K562 (cell line): ENCODE data around the gene EIF5. TPM values are rescaled to one million over a fixed set of nuclear protein-coding genes. Genes with fewer than 3 reads are reported as not detected.

Experiments used
- ATAC-seq: fragments of 200-7000 bp; cut with Tn5 transposase; 3 replicates; pipeline ENCODE4 v1.9.1; 2020; ENCODE audit warnings: moderate library complexity
- BruUV-seq: library from RNA; stranded (reverse); fragments of 400-500 nt; replicated peaks from 2 replicates; lab custom pipeline; 2021; lab: Mats Ljungman, UMichigan
- CTCF ChIA-PET: fragments of 300-600 bp; formaldehyde crosslinking; extraction: SDS; loops from one replicate; lab custom pipeline; 2021; ENCODE audit warnings: low intra/inter-chr PET ratio; lab: Yijun Ruan, JAX
- POLR2A ChIA-PET: fragments of 300-600, 350-650 bp; sonication (Branson Sonifier 250); formaldehyde crosslinking; extraction: SDS; loops from one replicate; lab custom pipeline; 2021; ENCODE audit warnings: antibody characterized with exemption, inconsistent platforms; lab: Yijun Ruan, JAX
- DNase-seq, 4 experiments: peaks; one replicate each; pipeline versions ENCODE4 v3.0.0 to v3.0.0-alpha.2; 2011 to 2018; ENCODE audit warnings: low spot score in 3 of 4, mixed read lengths in 3 of 4; ENCODE audit errors: extremely low read depth in 1 of 4
- FAIRE-seq: peaks from 2 replicates; lab custom pipeline; 2011; peaks lifted over from hg19 to GRCh38; lab: Jason Lieb, UNC
- H2AFZ ChIP-seq: 2 replicates; pipeline ENCODE4 v1.6.0; 2011; ENCODE audit warnings: low read depth, low read length, control low read depth, inconsistent platforms
- H3K27ac ChIP-seq: fragments of 200-600 bp; 3 replicates; pipeline ENCODE4 v1.8.0; 2011; ENCODE audit warnings: low read depth, mild to moderate bottlenecking, control low read depth, inconsistent platforms, low read length, moderate library complexity, mixed read lengths; ENCODE audit errors: extremely low read depth
- H3K27me3 ChIP-seq, 2 experiments: fragments of 300-600 bp in 1 of 2; 2 replicates in 1 of 2; 3 replicates in 1 of 2; pipeline versions ENCODE4 v1.6.0 to v1.8.0; 2011; ENCODE audit warnings: inconsistent platforms in 2 of 2, low read length in 2 of 2, mild to moderate bottlenecking in 1 of 2, mixed read lengths in 1 of 2, moderate library complexity in 1 of 2; ENCODE audit not compliant: control insufficient read depth in 2 of 2, insufficient read depth in 2 of 2
- H3K36me3 ChIP-seq: fragments of 300-600 bp; 3 replicates; pipeline ENCODE4 v1.8.0; 2011; ENCODE audit warnings: mild to moderate bottlenecking, low read length, inconsistent platforms; ENCODE audit not compliant: control insufficient read depth, insufficient read depth
- H3K4me1 ChIP-seq, 2 experiments: fragments of 200-600 bp in 1 of 2; replicated peaks in 1 of 2; 2 replicates in 1 of 2; 3 replicates in 1 of 2; pipeline versions ENCODE4 v1.5.1 to v1.8.0; 2011; ENCODE audit warnings: inconsistent platforms in 2 of 2, low read length in 2 of 2, mild to moderate bottlenecking in 1 of 2, mixed read lengths in 1 of 2, moderate library complexity in 1 of 2; ENCODE audit not compliant: control insufficient read depth in 2 of 2, insufficient read depth in 2 of 2
- H3K4me2 ChIP-seq: 2 replicates; pipeline ENCODE4 v1.6.1; 2011; ENCODE audit warnings: low read length, control low read depth, inconsistent platforms, mixed read lengths; ENCODE audit not compliant: insufficient read depth
- H3K4me3 ChIP-seq: fragments of 200-600 bp; sonication (generic), shearing (Covaris generic); 2 replicates; pipeline ENCODE4 v1.5.1; 2016; ENCODE audit warnings: control low read depth, inconsistent platforms
- H3K79me2 ChIP-seq: fragments of 200-600 bp; 3 replicates; pipeline ENCODE4 v1.8.0; 2011; ENCODE audit warnings: low read length, inconsistent platforms; ENCODE audit not compliant: control insufficient read depth, insufficient read depth
- H3K9ac ChIP-seq, 2 experiments: 2 replicates each; pipeline versions ENCODE4 v1.6.0 to v1.6.1; 2011; ENCODE audit warnings: low read depth in 2 of 2, low read length in 2 of 2, control low read depth in 1 of 2, inconsistent platforms in 1 of 2, mild to moderate bottlenecking in 1 of 2, mixed read lengths in 1 of 2; ENCODE audit not compliant: insufficient read depth in 1 of 2
- H3K9me1 ChIP-seq: one replicate; pipeline ENCODE4 v1.6.0; 2011; ENCODE audit warnings: inconsistent platforms, mild to moderate bottlenecking, low read length, moderate library complexity; ENCODE audit not compliant: control insufficient read depth, insufficient read depth
- H3K9me3 ChIP-seq: replicated peaks from 2 replicates; pipeline ENCODE4 v1.5.1; 2011; ENCODE audit warnings: low read depth, low read length, inconsistent platforms; ENCODE audit not compliant: control insufficient read depth, insufficient read depth
- H4K20me1 ChIP-seq: replicated peaks from 2 replicates; pipeline ENCODE4 v1.6.1; 2011; ENCODE audit warnings: low read length, inconsistent platforms, mixed read lengths; ENCODE audit not compliant: control insufficient read depth, insufficient read depth
- BMI1 ChIP-seq: fragments of 150-350 bp; IDR thresholded peaks from 2 replicates; pipeline ENCODE4 v1.6.1; 2014; ENCODE audit warnings: low read length
- FIP1L1 ChIP-seq: fragments of 200-400 bp; formaldehyde crosslinking; IDR thresholded peaks from 2 replicates; pipeline ENCODE4 v1.6.1; 2018; ENCODE audit warnings: mild to moderate bottlenecking, low read depth, low read length; ENCODE audit not compliant: poor library complexity, severe bottlenecking
- FOXA1 ChIP-seq: fragments of 450-650 bp; IDR thresholded peaks from 2 replicates; pipeline ENCODE4 v1.6.1; 2016; ENCODE audit warnings: mild to moderate bottlenecking, borderline replicate concordance
- MAFF ChIP-seq: IDR thresholded peaks from 2 replicates; pipeline ENCODE4 v1.6.1; 2012; ENCODE audit warnings: low read length, improper control_type of control experiment
- XRCC3 ChIP-seq: fragments of 450-650 bp; IDR thresholded peaks from 2 replicates; pipeline ENCODE4 v1.6.1; 2017; ENCODE audit warnings: mild to moderate bottlenecking, moderate library complexity
- ZNF140 ChIP-seq: fragments of 250-450 bp; sonication (Bioruptor Pico); IDR thresholded peaks from 2 replicates; pipeline ENCODE4 v1.8.0; 2021; ENCODE audit warnings: moderate library complexity, mild to moderate bottlenecking, inconsistent platforms
- WGBS: fragments of 100-300 bp; shearing (Covaris generic); methylation state at CpG from one replicate; pipeline ENCODE4 v1.1.6; 2016; ENCODE audit warnings: low coverage, mixed read lengths; ENCODE audit not compliant: insufficient coverage; ENCODE audit errors: missing lambda C conversion rate; 5-methylcytosine and 5-hydroxymethylcytosine counted together
- in situ Hi-C: fragments of 300-500 bp; cut with MboI; formaldehyde crosslinking; loops from 4 replicates; pipeline ENCODE4 v1.15.0; 2018; ENCODE audit warnings: inconsistent platforms, mixed read lengths
- intact Hi-C: fragments of 100-400 bp; cut with micrococcal nuclease; formaldehyde crosslinking; loops from 2 replicates; pipeline ENCODE4 v1.14.2; 2022
- polyA plus RNA-seq, 8 experiments: library from polyadenylated mRNA; depleted of rRNA in 4 of 8; stranded (reverse) in 5 of 8; unstranded in 3 of 8; fragments of >200 nt; fragmentation: Nextera tagmentation in 2 of 8; fragmentation: Illumina TruSeq in 1 of 8; extraction: Ambion mirVana in 2 of 8; extraction: Trizol in 1 of 8; gene quantifications; 2 replicates each; pipeline versions ENCODE4 v1.2.1 to v1.2.3, GENCODE V29; 2011 to 2014; ENCODE audit warnings: inconsistent platforms in 1 of 8, missing spikeins in 1 of 8
- total RNA-seq, 7 experiments: library from RNA; depleted of rRNA in 6 of 7; stranded (reverse); fragments of >200 nt in 6 of 7; fragmentation: Illumina TruSeq in 2 of 7; extraction: Trizol in 2 of 7; gene quantifications; 2 replicates each; pipeline versions ENCODE4 v1.2.1 to v1.2.3, GENCODE V29; 2011 to 2021; ENCODE audit warnings: low replicate concordance in 1 of 7
- TF ChIP-seq, protein P1 (sequence below): fragments of 450-650 bp; conservative IDR thresholded peaks from 2 replicates; pipeline ENCODE4 v1.6.1; 2016; ENCODE audit warnings: missing genetic modification characterization, low read depth, mild to moderate bottlenecking, missing compliant biosample characterization, moderate library complexity
- TF ChIP-seq, protein P2 (sequence below): fragments of 450-650 bp; IDR thresholded peaks from 2 replicates; pipeline ENCODE4 v1.6.1; 2016; ENCODE audit warnings: borderline replicate concordance
- TF ChIP-seq, protein P3 (sequence below): fragments of 250-450 bp; sonication (Bioruptor Pico); IDR thresholded peaks from 2 replicates; pipeline ENCODE4 v1.4.0; 2020

EIF5 gene
- total and polyA plus RNA-seq, 9 of the 15 experiments (the other 6 are each of a cell fraction or from before 2014, with no cell fraction given) = 92.7 to 442 (median 190) TPM

- TF ChIP-seq, protein P1, sequence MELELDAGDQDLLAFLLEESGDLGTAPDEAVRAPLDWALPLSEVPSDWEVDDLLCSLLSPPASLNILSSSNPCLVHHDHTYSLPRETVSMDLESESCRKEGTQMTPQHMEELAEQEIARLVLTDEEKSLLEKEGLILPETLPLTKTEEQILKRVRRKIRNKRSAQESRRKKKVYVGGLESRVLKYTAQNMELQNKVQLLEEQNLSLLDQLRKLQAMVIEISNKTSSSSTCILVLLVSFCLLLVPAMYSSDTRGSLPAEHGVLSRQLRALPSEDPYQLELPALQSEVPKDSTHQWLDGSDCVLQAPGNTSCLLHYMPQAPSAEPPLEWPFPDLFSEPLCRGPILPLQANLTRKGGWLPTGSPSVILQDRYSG (tag) = no peak
- TF ChIP-seq XRCC3 (no peak), FOXA1 (no peak)
- TF ChIP-seq, all 486 proteins: peak for 0
These were observed 58.5 kb downstream of the EIF5 start (continued) for GRCh38 chr14:103392572-103392971.

GRCh38 chr14:103393070-103393469 lies 59.0 kb downstream of the EIF5 start:
- in situ Hi-C loops (no loop called here), intact Hi-C loops (loop anchor here (5.0 to 10.0 kb wide), 3 partner anchors 34 to 132 kb away; partner anchors contain the start of genes CKB and TRMT61A)
- peaks cover 93% of the 10 kb centered on the region for H3K79me2 ChIP-seq
- POLR2A ChIA-PET = interaction anchor here (0.6 to 2.3 kb wide), 5 partner anchors 14 to 80 kb away, joined by 3 to 7 read pairs (median 3); partner anchors contain the start of gene EIF5
- 46% methylated on average over 6 of the region's 6 CpGs for WGBS
- H3K27me3 ChIP-seq = no peaks in the 10 kb centered on the region
- H3K4me2 ChIP-seq = no peak overlapping the region
- H2AFZ ChIP-seq = no peak overlapping the region
- CTCF ChIA-PET = no interaction called here
- peaks cover 9% of the 10 kb centered on the region; the same call in 2 of the 3 replicates for H3K36me3 ChIP-seq
- no peak for DNase-seq
- no peak for FAIRE-seq
- H3K9me3 ChIP-seq = no peaks in the 10 kb centered on the region; the same call in 1 of the 2 replicates
- H4K20me1 ChIP-seq = peaks cover 13% of the 10 kb centered on the region
- H3K4me1 ChIP-seq = peaks cover 8 to 35% of the 10 kb centered on the region in 2 experiments
- no peaks in the 10 kb centered on the region for H3K9me1 ChIP-seq
- no peak overlapping the region for H3K4me3 ChIP-seq
- peak overlapping the region; percentile 65; the same call in 2 of the 3 replicates for H3K27ac ChIP-seq
- no peak for ATAC-seq
- no TSS peak for BruUV-seq
- H3K9ac ChIP-seq = 0 out of 4 replicates have a peak overlapping the region, but pooled peaks of 1 of the 2 experiments have one; percentile 4
- TF ChIP-seq, protein P2, sequence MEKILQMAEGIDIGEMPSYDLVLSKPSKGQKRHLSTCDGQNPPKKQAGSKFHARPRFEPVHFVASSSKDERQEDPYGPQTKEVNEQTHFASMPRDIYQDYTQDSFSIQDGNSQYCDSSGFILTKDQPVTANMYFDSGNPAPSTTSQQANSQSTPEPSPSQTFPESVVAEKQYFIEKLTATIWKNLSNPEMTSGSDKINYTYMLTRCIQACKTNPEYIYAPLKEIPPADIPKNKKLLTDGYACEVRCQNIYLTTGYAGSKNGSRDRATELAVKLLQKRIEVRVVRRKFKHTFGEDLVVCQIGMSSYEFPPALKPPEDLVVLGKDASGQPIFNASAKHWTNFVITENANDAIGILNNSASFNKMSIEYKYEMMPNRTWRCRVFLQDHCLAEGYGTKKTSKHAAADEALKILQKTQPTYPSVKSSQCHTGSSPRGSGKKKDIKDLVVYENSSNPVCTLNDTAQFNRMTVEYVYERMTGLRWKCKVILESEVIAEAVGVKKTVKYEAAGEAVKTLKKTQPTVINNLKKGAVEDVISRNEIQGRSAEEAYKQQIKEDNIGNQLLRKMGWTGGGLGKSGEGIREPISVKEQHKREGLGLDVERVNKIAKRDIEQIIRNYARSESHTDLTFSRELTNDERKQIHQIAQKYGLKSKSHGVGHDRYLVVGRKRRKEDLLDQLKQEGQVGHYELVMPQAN = no peak
- TF ChIP-seq FIP1L1 (no peak), MAFF (no peak), BMI1 (no peak), ZNF140 (no peak)
- TF ChIP-seq, protein P3, sequence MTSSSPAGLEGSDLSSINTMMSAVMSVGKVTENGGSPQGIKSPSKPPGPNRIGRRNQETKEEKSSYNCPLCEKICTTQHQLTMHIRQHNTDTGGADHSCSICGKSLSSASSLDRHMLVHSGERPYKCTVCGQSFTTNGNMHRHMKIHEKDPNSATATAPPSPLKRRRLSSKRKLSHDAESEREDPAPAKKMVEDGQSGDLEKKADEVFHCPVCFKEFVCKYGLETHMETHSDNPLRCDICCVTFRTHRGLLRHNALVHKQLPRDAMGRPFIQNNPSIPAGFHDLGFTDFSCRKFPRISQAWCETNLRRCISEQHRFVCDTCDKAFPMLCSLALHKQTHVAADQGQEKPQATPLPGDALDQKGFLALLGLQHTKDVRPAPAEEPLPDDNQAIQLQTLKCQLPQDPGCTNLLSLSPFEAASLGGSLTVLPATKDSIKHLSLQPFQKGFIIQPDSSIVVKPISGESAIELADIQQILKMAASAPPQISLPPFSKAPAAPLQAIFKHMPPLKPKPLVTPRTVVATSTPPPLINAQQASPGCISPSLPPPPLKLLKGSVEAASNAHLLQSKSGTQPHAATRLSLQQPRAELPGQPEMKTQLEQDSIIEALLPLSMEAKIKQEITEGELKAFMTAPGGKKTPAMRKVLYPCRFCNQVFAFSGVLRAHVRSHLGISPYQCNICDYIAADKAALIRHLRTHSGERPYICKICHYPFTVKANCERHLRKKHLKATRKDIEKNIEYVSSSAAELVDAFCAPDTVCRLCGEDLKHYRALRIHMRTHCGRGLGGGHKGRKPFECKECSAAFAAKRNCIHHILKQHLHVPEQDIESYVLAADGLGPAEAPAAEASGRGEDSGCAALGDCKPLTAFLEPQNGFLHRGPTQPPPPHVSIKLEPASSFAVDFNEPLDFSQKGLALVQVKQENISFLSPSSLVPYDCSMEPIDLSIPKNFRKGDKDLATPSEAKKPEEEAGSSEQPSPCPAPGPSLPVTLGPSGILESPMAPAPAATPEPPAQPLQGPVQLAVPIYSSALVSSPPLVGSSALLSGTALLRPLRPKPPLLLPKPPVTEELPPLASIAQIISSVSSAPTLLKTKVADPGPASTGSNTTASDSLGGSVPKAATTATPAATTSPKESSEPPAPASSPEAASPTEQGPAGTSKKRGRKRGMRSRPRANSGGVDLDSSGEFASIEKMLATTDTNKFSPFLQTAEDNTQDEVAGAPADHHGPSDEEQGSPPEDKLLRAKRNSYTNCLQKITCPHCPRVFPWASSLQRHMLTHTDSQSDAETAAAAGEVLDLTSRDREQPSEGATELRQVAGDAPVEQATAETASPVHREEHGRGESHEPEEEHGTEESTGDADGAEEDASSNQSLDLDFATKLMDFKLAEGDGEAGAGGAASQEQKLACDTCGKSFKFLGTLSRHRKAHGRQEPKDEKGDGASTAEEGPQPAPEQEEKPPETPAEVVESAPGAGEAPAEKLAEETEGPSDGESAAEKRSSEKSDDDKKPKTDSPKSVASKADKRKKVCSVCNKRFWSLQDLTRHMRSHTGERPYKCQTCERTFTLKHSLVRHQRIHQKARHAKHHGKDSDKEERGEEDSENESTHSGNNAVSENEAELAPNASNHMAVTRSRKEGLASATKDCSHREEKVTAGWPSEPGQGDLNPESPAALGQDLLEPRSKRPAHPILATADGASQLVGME (CRISPR knock-in tag) = no peak
